Activated effector memory CD4-positive, alpha-beta T cell treated with Interleukin-2 at 50 U/mL for 16 hours (primary cell): ENCODE data around the gene GINS1.
A peak's percentile ranks its signal among the peaks of the same experiment; 100 is the strongest.
"Not testable (repeated sequence)": the region's sequence is repeated elsewhere in the genome, so short reads cannot be mapped to it uniquely, and the experiment has no call there.

ENCODE experiments used
- DNase-seq: peaks from one replicate; pipeline ENCODE4 v3.0.0-alpha.2; 2020

Gene GINS1

DNA sequence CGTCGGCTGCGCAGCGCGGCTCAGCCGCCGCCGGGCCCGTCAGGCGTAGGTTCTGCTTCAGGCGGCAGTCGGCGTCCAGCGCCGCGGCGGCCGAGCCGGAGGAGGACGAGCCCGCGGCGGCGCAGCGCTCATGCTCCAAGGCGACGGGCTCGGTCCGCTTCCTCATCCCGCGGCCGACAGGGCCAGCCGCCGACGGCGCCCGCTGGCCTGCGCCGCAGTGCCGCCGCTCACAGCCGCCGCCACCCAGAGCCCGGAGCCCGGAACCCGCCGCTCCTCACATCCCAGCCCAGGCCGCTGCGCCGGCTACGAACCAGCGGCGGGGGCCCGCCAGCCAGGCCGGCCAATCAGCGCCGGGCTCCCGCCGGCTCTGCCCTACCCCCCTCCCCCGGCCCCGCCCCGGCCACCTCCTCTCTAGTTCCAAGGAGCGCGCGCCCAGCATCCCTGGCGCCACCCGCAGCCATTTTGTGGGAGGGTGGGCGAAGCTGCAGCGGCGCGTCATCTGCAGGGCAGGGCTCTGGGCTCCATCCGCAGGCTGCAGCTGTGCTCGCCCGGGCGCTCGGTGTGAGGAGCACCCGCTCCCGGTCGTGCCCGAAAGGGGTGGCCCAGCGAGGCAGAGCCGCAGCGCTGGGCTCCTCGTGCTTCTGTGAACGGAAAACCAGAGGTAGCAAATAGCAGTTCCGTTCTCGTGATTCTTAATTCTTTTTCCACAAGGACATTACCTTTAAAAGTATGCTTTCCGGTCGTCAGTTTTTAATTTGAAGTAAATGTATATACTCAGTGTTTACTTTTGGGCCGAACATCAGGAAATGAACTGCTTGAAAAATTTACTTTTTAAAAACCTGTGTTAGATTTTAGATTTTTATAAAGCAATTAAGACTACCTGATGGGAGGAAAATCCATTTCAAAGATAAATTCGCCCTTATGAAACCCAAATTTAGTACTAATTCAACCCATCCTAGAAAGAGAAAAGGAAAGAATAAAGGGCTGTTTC lies 16.6 kb upstream of the GINS1 start, which contains the start of gene ABHD12:
TSS of gene ABHD12 (minus strand) at position 298 of the 991 bp plus-strand sequence. CDS start at position 166, 132 bp downstream.
- peak; percentile 93 for DNase-seq

DNA sequence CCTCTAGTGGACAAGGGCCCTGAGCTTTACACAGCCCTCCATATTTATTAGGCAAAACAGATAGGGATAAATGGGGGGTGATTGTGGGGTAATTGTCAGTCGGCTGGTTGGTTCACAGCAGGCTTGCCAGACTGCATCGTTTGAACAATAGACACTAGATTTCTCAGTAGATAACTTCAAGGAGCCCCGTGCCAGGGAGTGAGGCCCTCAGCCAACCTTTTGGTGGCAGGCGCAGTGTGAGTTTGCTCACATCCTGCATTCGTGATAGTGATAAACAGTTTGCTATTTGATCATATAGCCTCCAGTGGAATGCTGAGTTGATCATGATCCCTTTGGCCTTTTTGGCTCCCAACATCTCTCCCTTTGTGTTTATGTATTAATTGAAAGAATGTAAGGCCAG lies 13.2 kb upstream of the GINS1 start:
- DNase-seq, result no peak

DNA sequence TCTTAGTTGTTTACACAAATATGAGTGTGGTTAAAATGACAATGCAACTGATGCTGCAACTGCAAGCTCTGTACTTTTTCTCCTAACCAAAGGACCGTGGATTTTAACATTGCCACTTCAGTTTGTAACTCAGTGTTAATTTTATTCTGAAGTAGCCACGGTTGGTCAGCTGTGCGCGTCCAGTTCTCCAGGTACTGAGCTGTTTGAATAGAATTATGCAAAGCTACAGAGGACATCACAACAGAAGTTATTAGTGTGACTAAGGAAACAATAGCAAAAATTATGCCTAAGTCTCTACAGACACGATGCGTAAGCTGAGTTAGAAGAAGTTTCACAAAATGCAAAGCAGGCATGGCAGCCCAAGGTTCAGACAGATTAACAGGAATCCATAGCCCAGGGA lies 12.5 kb upstream of the GINS1 start:
- no peak for DNase-seq

DNA sequence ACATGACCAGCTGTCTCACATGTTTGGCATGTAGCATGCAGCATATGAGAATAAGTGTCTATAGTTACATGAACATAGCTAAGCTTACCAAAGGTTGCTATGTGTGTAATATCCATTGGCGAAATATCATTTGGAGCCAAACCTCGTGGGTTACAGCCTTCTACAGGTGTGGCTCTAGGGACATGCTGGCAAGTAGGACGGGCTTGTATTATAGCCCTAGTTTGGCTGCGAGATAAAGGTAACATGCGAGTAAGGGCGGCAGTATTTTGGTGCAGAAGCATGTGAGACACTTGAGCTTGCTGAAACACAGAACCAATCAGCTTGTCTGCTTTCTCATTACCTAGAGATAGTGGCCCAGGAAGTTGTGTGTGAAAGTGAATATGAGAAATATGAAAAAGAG lies 10.4 kb upstream of the GINS1 start:
- no peak for DNase-seq

DNA sequence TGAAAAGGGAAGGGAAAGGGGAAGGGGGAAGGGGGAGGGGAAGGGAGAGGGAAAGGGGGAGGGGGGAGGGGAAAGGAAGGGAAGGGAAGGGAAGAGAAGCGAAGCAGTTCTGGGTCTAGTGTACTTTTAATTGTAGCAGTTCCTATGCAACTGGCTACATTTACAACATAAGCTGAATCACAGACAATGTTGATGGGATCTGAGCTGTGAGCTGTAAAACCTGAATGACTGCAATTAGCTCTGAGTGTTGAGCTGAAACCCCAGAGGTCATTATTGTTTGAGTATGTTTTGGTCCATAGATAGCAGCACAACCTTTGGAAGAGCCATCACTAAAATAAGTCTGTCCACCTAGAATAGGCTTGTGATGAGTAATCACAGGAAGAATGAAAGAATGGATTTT lies 9.7 kb upstream of the GINS1 start:
- DNase-seq, result no peak

DNA sequence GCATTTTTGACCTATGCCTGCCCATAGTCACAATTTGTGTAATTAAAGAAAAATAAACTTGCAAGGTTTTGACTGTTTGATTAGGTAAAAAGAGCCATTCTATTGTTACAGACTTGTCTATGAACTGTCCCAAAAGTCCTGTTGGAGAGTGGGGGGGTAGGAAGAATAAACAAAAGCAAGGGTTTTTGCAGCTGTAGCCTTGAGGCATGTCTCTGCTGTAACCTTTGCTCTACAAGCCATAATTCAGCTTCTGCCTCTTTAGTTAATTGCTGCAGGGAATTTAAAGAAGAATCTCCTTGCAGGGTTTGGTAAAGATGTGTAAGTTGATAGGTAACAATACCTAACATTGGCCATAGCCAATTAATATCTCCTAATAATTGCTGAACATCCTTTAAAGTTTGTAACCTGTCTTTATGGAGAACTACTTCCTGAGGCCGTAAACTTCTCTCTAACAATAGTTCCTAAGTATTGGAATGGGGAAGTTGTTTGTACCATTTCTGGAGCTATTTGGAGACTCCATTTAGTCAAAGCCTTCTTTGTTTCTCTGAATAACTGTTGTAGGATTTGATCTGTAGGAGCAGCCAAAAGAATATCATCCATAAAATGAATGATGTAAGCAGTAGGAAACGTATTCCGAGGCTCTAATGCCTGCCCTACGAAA lies 9.0 kb upstream of the GINS1 start:
- no peak for DNase-seq

DNA sequence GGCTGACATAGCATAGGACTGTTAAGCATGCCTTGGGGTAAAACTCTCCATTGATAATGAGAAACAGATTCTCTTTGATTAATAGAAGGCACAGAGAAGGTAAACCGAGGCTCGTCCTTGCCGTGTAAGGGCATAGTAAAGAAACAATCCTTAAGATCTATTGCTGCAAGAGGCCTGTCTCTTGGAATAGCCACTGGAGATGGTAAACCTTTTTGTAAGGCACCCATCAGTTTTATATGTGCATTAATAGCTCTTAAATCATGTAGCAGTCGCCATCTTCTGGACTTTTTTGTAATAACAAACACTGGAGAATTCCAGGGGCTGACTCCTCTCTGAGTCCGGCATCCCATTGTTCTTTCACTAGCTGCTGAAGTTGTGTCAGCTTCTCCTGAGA lies 8.4 kb upstream of the GINS1 start:
- no peak for DNase-seq

DNA sequence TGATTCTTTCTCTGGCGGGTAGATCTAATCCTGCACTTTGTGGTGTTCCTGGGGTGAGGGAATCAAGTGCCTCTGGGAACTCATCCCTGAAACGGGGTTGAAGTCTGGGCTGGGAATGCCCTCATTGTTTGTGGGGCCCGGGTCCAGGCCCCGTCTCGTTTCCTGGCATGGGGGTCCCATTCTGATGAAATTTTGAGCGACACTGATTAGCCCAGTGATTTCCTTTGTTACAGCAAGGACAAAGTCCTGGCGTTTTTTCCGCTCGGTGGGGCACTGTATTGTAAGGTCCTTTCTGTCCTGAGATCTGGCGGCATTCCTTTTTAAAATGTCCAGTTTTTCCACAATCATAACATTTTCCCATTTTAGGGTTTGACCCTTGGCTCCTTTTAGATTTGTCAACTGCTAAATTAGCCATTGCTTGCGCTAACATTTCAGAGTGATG lies 7.2 kb upstream of the GINS1 start:
- not testable (repeated sequence) for DNase-seq

DNA sequence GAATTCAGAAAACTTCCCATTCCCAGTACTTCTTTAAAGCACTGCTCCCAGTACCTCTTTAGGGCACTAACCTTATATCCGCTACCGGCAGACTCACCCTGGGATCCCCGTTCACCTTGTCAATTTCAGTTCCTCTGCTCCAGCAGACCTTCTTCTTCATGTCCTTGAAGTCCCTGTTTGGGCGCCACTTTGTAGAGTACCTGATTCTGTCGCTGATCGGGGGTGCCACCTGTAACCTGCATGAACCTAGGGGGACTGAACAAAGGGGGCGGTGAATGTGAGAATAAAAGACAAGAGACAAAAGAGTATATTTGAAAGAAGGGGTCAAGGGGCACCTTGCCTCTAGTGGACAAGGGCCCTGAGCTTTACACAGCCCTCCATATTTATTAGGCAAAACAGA lies 4.9 kb upstream of the GINS1 start:
- DNase-seq, result no peak

DNA sequence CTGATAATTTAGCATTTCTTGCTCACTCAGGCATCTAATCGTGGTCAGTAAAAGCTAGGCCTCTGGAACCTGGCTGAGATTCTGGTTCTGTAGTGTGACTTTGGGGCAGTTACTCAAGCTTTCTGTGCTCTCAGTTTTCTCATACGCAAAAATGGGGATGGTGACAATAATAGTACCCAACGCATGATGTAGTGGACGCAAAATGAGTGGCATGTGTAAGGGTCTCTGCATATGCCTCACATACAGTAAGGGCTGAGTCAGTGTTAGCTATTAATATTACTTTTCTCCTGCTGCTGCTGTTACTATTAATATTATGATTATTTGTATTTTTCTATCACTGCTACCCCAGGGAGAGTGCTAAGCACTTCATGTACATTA lies 686 bp downstream of the GINS1 start:
- no peak for DNase-seq

DNA sequence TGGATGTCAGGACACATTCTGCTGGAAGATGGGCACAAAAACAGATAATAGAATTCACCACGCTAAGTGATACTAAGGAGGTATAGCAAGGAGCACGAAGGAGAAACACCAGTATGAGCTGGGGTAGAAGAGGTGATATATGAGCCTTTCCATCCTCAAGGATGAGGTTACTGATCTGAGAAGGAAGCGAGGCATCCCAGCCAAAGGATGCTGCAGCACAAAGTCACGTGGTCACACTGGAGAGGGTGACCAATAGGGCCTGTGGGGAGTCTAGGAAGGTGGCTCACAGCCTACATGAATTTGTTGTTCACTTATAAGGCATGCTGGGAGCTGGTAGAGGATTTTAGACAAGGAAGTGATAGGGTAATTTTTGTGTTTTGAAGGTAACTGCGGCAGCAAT lies 1.4 kb downstream of the GINS1 start:
- DNase-seq, result no peak

DNA sequence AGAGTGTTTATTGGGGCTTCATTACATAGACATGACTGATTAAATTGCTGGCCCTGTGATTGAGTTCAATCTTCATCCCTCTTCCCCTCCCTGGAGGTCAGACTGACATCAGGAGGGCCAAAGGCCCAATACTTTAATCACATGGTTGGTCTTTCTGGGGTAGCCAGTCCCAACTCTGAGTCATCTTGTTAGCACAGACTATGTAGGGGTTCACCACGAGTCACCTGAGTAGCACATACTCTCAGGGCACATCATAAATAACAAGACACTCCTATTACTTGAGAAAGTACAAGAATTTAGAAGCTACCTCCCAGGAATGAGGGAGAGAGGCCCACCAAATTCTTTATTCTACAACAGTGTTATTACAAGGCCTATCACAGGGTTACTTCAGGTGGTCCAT lies 11.3 kb downstream of the GINS1 start:
- DNase-seq, result no peak

DNA sequence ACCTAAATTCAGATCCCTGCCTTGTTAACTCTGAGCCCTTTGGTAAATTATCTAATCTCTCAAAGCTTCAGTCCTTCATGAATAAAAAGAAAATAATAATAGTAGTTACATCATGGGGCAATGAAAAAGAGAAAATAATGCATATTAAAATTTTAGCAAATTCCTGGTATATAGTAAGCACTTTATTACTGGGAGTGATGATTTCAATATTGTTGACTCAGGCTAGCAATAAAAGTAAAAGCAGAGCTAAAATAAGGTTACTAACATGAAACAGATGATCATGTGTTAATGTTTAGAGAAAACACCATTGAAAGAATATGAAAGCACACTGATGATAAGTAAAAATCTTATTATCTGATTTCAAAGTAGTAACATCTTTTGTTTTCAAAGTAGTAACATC lies 13.6 kb downstream of the GINS1 start:
- no peak for DNase-seq

DNA sequence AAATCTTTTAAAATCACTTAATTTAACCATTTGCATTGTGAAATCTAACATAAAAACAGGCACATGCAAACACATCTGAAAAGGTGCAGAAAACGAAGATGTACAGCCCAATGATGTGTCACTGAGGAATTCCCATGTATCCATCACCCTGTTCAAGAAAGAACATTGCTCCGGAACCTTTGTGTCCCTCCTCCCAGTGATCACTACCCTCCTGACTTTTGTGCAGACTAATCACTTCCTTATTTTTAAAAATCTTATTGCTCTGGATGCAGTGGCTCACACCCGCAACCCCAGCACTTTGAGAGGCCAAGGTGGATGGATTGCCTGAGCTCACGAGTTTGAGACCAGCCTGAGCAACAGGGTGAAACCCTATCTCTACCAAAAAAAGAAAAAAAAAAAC lies 14.6 kb downstream of the GINS1 start:
- DNase-seq, result no peak

DNA sequence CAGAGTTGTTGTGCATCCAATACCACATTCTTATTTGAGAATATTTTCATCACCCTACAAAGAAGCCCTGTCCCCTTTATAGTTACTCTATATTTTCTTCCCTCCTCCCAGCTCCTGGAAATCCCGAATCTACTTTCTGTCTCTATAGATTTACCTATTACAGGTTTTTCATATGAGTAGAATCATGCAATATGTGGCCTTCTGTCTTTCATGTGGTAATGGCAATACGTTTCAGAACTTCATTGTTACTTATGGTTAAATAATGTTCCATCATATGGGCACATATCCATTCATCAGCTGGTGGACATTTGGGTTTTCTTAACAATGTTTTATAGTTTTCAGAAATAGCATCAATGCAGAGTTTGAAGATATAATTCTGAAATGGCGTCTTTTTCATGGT lies 17.1 kb downstream of the GINS1 start:
- no peak for DNase-seq

DNA sequence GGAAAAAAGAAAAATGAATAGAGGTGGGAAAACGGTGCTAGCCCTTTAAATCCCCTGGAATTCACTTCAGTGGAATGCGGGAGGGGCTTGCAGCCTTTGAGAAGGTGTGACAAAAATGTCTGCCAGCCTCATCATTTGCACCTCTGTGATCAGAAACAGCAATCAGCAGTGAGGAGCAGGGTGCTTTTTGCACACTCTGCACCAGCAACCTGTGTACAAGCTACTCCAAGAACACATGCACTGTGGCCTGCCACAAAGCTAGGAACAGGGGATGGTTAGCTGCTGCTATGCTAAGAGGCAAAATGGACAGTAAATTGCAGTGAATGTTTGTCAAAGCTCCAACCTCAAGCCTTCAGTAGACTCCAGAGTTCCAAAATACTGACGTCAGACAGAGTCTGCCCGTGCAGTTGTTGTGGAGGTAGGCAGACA lies 29.7 kb downstream of the GINS1 start:
- no peak for DNase-seq

DNA sequence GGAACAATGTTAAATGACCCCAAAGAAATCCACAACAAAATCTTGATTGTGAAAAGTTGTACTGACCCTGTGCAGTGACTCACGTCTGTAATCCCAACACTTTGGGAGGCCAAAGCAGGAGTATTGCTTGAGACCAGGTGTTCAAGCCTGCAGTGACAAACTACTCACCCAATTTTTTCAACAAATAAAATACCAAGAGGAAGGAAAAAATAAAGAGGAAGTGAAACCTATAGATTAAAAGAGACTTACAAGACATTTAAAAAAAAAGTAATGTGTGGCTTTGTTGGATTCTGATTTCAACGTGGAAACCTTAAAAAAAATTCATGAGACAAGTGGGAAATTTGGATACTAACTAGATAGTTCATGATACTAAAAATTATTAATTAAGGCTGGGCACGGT lies 31.9 kb downstream of the GINS1 start:
- DNase-seq, result no peak

DNA sequence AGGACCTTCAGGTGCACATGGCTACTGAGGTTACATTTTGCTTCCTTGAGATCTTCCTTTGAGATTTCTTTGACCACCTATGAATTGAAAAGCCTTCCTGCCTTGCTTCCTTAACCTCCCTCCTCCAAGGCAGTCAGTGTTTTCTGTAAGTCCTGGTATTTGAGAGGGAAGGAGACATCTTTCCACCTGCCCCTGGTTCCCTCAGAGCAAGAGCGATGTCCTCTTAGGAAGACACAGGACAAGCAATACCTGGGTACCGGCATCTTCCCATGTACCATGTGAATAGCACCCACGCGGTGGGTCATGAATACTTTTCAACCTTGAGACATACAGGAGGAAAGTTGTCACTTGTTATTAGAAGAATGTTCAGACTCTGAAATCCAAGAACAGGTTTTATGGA lies 37.1 kb downstream of the GINS1 start:
- DNase-seq, result no peak

DNA sequence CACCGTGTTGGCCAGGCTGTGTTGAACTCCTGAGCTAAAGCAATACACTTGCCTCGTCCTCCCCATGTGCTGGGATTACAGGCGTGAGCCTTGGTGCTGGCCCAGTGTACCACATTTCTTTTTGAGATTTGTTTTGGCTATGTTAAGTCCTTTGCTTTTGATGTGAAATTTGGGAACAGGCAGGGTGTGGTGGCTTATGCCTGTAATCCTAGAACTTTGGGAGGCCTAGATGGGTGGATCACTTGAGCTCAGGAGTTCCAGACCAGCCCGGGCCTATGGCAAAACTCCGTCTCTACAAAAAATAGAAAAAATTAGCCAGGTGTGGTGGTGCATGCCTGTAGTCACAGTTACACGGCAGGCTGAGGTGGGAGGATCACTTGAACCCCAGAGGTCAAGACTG lies 40.2 kb downstream of the GINS1 start:
- no peak for DNase-seq

DNA sequence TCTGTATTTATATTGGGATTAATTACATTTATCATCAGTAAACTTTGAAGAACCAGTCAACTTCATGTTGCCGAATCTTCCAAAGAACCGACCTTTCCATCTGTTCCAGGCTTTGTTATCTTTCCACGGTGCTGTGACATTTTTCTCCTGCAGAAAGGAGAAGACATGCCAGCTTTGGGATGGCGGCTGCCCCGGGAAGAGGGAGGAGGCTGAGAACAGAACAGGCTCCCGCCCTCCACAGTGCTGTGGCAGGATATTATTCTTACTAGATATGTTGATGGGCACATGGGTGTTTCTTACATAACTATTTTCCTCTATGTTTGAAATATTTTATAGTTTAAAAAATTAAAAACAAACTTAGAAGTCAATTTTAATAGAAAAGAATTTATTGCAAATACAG lies 44.9 kb downstream of the GINS1 start:
- DNase-seq, result no peak

DNA sequence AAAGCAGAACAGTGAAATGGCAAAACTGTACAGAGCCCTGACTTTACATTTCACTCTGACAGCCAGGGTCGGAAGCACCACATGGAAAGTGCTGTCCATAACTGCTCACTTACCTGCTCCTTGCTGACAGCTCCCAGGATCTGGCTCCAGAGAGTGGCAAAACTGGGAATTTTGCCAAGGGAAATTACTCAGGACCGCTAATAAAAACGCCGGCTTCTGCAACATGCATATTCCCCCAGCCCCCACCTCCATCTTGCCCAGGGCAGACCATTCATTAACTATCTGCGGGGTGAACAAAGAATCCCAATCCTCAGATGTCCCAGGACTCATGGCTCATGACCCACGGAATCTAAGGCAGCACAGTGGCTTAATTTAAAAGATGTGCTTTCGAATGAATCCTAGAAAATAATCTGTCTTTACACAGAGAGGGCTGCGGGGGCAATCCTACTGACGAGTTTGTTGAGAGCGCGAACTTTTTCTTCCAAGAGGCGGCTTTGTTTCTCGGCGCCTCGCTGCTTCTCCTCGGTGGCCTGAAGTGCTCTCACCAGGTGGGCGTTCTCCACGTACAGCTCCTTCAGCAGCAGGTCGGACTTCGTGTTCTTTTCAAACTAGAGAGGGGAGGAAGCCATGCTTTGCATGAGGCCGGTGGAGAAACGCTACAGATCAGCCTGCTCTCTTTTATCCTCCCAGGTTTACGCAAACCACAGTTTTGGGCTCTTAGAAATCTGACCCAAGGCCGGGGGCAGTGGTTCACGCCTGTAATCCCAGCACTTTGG lies 45.8 kb downstream of the GINS1 start:
- DNase-seq, result no peak

DNA sequence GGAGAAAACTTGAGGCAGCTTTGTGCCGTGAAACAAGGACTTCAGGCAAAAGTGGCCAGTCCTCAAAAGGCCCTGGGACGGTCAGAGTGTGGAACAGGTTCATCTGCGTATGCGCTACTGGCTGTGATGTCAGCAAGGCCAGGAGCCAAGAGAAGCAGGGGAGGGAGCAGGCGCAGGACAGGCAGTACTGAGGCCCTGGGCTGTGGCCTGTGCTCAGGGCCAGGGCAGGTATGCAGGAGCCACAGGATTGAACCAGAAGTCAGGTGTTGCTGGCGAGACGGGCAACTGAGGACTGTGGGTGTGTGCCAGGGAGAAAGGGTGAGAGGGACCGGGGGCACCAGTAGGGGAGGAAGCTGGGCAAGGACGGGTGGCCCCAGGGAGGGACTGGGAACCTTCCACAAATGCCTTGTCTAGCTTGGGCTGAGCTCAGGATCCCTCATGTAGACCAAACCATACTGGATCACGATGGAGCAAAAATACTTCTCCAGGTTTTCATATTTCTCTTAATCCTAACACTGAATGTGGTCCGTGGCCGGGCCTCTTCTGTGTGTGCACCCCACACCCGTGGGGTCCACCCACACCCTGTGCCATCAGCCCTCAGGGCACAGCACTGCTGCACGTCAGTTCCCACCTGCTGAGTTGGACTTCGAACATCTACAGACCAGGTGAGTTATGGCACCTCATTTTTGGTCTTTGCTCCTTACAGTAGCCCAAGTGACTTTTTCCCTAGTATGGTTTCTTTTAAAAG lies 46.9 kb downstream of the GINS1 start:
- DNase-seq, result no peak
